H1 (cell line): ENCODE data around the gene ZFP69. TPM values are rescaled to one million over a fixed set of nuclear protein-coding genes. Genes with fewer than 3 reads are reported as not detected.

Source experiments
- ASH2L ChIP-seq: fragments of 200-600, 300-600 bp; sonication (generic); IDR thresholded peaks from one replicate; pipeline ENCODE4 v1.7.1; 2017; ENCODE audit warnings: low read length
- CHD7 ChIP-seq: fragments of 300-600 bp; sonication (generic); IDR thresholded peaks from 2 replicates; pipeline ENCODE4 v1.7.1; 2012; ENCODE audit warnings: low read length, moderate library complexity, mild to moderate bottlenecking, inconsistent platforms; ENCODE audit not compliant: insufficient replicate concordance
- EZH2 ChIP-seq: fragments of 200-600 bp; sonication (generic); IDR thresholded peaks from 2 replicates; pipeline ENCODE4 v1.7.1; 2012; ENCODE audit warnings: low read depth, mild to moderate bottlenecking, moderate library complexity, low read length, inconsistent platforms; ENCODE audit not compliant: severe bottlenecking
- KDM1A ChIP-seq: fragments of 200-600, 300-600 bp; sonication (generic); IDR thresholded peaks from 2 replicates; pipeline ENCODE4 v1.7.1; 2016; ENCODE audit warnings: mild to moderate bottlenecking, low read length, borderline replicate concordance
- POLR2AphosphoS5 ChIP-seq: IDR thresholded peaks from 2 replicates; pipeline ENCODE4 v1.6.1; 2011; ENCODE audit warnings: low read depth, low read length
- POU5F1 ChIP-seq: IDR thresholded peaks from 2 replicates; pipeline ENCODE4 v1.6.1; 2011; ENCODE audit warnings: low read depth, mild to moderate bottlenecking, low read length, moderate library complexity
- RFX5 ChIP-seq: IDR thresholded peaks from 2 replicates; pipeline ENCODE4 v1.6.1; 2011; ENCODE audit warnings: low read depth, low read length, improper control_type of control experiment, borderline replicate concordance
- SIX5 ChIP-seq: IDR thresholded peaks from 2 replicates; pipeline ENCODE4 v1.6.1; 2011; ENCODE audit warnings: mild to moderate bottlenecking, low read depth, low read length
- polyA plus RNA-seq, 7 experiments: library from polyadenylated mRNA; depleted of rRNA in 3 of 7; stranded (reverse) in 5 of 7; unstranded in 2 of 7; fragments of >200 nt in 5 of 7; fragments of 200-250 nt in 2 of 7; gene quantifications; 1 replicate in 5 of 7; 2 replicates in 1 of 7; 4 replicates in 1 of 7; pipeline versions ENCODE4 v1.2.1 to v1.2.3, GENCODE V29; 2011 to 2013; ENCODE audit warnings: missing spikeins in 2 of 7, mixed read lengths in 2 of 7
- total RNA-seq: library from RNA; stranded (reverse); fragmentation: NEBNext Ultra II Directional; extraction: Animal tissue kit (Norgen Biotek cat#: 25700); gene quantifications from 2 replicates; pipeline ENCODE4 v1.2.1, GENCODE V29; 2021

Gene ZFP69
- total and polyA plus RNA-seq, 2 of the 8 experiments (the other 6 are each of a cell fraction or from before 2014, with no cell fraction given) = 1.0 to 4.3 TPM

- TF ChIP-seq CHD7 (no peak), RFX5 (no peak), EZH2 (peak; percentile 49), POU5F1 (no peak), ASH2L (peak; percentile 77), POLR2AphosphoS5 (0 out of 2 replicates have a peak, but pooled peaks have one; percentile 22), KDM1A (no peak), SIX5 (no peak)
Measured at GRCh38 chr1:40508375-40509341, 31.6 kb downstream of the ZFP69 start, which contains the start of gene EXO5 (continued).
